GM18499 (cell line): ENCODE data around the gene PTGES.

Source experiments
- ATAC-seq: cut with Tn5 transposase; IDR thresholded peaks from one replicate; pipeline ENCODE4 v1.9.1; 2021; ENCODE audit warnings: moderate number of reproducible peaks; ENCODE audit not compliant: insufficient read depth, unreplicated experiment

Gene PTGES

DNA sequence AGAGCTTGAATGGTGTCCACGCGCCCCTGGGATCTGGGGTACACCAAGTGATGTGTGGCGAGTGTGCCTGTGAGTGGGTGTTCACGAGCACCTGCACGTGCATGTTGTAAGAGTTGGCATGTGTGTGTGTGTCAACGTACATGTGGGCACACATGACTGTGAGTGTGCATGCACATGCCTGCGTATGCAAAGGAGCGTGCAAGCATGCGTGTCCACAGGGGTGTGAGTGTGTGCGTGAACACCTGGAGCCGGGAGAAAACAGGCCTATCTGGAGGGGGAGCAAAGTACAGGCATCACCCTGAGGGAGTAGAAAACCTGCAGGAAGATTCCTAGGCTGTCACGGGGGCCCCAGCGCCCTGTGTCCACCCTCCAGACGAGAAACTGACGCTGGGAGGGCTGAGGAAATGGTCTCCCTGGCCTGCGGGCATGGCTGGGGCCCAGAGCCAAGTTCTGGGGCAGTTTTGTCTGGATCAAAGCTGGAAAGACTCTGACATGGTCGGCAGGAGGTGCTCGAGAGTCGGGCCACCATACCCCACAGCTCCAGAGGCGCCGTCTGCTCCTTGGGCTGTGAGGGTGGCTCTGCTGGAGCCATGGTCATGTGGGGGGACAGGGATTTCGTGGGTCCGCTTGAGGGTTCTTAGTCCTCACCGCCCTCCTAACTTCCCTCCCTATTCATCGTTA, 31.8 kb downstream of the PTGES start:
- ATAC-seq, result no peak

DNA sequence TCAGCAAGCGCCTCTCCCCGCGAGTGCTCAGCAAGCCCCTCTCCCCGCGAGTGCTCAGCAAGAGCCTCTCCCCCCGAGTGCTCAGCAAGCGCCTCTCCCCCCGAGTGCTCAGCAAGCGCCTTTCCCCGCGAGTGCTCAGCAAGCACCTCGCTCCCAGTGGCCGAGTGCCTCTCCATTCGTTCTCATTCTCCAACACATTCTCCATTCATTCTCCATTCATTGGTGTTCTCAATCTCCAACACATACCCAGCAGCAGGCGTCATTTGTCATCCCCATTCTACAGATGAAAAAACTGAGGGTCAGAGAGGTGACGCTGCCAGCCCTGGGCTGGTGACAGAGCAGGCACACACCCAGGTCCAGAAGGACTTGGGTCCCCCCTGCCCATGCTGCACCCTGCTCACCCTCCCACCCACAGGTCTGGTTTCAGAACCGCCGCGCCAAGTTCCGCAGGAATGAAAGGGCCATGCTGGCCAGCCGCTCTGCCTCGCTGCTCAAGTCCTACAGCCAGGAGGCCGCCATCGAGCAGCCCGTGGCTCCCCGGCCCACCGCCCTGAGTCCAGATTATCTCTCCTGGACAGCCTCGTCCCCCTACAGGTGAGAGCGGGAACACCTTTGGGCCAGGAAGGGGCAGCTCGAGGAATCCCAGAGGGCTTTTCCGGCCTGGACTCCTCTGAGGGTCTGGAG, 32.5 kb downstream of the PTGES start:
- ATAC-seq, result no peak

DNA sequence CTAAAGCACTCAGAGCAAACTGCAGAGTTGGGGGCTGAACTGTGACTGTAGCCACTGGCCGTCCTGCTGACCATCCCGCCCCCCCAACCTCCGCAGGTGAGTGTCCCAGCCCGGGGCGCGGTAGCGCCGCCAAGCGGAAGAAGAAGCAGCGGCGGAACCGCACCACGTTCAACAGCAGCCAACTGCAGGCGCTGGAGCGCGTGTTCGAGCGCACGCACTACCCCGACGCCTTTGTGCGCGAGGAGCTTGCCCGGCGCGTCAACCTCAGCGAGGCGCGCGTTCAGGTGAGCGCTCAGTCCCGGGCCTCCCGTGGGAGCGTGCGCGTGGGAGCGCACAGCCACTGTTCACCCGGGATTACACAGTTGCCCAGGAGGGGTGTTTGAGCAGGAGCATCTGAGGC, 33.7 kb downstream of the PTGES start:
- no peak for ATAC-seq

DNA sequence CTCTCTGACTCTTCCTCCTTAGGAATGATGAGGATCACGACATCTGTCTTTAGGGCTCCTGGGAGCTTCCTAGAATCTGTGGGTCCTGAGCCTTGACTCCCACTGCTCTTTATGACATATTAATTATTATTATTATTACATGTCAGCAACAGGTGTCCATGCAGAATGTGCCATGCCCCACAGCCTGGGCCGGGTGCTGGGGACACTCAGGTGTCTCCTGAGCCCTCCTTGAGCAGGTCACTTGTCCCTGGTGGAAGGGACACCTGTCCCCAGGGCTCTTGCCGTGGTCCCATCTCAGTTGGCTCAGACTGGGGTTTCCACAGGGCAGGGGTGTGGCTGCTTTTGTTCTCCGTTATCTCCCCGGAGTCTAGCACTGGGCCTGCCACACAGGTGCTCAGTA, 34.2 kb downstream of the PTGES start:
- ATAC-seq, result no peak

DNA sequence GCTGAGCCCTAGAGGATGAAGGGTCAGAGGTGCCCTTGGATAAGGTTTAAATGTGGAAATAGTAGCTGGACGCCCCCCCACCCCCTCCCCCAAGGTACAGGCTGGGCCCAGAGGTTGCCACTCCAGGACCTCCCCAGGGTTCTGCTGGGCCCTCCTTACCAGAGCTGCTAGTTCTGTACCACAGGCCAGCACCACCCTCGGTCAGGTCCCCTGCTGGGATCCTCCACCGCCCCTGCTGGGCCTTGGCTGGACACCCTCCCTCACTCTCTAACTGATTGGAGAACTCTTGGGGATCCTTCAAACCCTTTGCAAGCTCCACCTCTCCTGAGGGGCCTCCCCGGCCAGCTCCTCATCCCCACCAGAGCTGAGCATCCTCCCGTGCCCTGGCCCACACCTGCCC, 34.9 kb downstream of the PTGES start:
- ATAC-seq, result no peak

DNA sequence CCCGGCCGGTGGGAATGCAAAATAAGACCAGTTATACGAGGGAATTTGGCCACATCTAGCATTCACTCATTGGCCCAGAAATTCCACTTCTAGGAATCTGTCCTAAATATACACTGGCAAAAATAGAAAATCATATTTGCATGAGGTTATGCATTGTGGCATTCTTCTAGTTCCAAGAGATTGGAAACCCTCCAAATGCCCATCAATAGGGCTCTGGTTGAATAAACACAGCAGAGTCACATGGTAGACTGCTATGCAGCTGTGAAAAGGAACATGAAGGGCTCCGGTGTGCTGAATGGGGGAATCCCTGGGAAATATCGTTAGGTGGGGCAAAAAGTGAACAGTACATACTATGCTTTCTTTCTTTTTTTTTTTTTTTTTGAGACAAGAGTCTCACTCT, 36.8 kb downstream of the PTGES start:
- ATAC-seq, result no peak

DNA sequence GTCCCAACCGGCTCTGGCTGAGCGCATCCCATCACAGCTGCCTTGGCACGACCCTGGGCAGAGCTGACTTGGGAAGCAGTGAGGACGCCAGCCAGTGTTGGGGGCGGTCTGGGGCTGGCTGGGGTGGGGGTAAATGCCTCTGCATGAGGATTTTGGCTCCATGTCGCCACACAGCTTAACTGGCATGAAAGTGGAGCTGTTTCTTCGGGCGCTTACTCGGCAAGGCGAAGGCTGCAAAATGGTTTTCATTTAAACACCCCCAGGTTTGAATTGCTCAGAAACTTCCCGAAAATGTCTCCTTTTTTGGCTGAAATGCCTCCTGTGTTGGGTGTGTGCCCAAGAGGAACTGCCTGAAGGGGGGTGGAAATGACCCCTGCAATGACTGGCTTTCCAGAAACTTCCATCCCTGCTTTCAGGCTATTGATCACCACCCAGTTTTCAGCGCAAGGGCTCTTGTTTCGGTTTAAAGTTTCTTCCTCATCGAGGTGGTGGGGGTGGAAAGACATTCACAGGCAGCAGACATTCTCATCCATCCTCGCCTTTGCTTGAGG, 38.3 kb downstream of the PTGES start:
- no peak for ATAC-seq

DNA sequence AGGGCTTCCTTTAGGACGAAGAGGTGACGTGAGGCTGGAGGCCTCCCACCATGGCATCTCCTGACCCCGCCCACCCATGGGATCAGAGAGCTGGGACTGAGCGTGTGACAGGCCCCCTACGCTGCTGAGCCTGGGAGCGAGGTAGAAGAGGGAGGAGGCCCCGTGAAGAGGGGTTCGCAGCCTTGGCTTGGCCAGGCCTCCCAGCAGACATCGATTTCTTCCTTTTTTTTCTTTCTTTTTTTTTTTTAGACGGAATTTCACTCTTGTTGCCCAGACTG, 39.5 kb downstream of the PTGES start:
- ATAC-seq, result no peak

DNA sequence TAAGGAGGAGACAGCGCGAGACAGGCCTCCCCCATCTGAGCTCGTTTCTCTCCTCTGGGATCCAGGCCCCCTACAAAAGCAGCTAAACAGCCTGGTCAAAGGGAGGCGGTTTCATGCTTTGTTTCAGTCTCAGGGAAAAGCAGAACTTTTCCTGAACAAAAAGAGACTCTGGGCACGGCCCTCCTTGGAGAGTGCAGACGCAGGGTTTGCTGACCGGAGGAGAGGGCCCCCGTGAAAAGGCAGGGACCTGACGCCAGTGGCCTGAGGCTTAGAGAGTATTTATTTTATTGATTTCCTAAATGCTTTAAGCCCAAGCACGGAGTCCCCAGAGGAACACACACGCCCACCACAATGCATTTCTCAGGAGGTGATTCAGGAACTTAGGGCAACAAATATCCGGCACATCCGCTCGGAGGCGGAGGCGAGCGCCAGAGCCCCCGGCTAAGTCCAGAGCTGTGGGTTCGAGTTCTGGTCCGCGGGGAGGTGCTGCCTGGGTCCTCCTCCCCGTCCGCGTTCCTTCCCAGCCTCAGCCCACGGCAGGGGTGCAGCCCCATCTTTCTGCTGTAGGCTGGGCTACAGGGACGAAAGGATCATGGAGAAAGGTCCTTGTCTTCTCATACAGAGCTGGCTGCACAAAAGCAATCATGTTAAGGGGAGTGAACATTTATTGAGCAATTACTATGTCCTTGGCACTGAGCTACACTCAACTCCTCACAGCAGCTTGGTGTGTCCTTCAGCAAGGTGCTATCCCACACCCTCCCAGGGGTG, 40.0 kb downstream of the PTGES start:
- no peak for ATAC-seq

DNA sequence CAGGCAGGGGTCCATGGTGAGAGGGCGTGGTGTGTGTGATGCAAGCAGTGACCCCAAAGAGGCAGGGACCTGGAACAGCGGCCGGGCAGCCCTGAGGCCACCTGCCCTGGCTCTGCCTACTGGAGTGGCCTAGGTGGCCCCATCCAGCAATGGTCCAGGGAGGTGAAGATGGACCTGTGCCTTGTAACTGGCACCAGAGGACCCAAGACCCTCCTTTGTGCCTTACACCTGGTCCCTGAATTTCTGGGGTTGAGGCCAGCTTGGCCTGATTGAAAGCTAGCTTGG, 42.7 kb downstream of the PTGES start:
- ATAC-seq, result no peak

DNA sequence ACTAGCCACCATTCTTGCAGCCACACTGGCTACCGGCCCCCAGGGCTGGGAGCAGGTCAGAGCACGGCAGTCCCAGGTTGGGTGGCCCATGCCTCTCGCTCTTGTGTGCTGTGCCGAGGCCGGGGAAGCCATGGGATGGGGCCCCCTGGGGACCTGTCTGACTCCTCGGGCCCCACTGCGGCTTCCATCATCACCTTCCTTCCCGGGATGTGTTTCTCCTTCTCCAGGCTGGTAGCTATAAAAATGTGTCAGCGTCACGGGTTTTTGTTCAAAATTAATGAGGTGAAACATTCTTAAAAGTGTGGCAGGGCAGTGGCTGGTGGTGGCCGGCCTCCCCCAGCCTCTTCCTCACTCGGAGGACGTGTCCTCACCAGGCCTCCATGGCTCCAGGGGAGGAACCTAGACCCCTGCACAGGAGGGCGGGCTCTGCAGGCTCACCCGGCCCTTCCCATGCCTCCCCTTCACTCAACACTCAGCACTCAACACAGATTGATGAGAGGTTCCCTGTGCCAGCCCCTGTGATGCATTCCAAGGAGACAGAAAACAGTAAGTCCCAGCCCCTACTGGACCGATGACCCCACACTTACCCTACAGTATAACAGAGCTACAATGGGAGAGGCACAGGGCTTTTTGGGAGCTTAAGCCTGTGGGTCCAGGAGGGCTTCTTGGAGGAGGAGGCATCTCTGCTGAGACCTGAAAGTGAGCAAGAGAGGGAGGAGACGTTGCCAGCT, 43.2 kb downstream of the PTGES start:
- ATAC-seq, result no peak

DNA sequence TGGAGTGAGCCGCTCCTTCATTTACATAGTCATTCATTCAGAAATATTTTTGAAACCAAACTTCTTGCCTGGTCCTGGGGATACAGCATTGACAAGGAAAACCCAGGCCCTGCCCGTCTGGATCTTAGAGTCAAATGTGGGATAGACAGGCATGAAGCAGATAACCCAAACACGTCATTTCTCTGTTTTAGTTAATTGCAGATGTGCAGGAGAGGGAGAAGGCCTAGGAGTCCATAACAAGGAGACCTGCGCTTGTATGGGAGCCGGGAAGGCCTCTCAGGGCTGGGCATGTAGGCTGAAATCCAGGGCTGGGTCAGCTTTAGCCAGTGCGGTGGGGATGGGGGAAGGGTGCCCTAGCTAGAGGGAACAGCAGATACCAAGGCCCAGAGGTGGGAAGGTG, 44.0 kb downstream of the PTGES start:
- ATAC-seq, result no peak

DNA sequence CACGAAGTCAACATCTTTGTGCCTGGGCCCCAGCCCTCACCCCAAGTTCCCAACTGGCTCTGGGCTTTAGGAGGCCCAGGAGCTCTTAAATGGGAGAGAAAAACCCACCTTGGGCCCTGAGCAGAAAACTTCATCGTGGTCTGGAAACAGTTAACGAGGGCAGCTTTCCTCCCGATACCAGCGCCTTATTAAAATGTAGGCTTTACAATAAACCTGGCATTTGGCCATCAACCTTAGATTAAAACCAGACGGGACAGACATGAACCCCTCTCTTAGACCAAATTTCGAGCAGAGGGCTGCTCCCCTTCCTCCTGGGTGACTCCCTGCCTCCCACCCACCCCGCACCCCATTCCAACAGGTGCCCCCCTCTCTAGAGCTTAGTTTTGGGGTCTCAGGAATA, 48.0 kb downstream of the PTGES start:
- no peak for ATAC-seq

DNA sequence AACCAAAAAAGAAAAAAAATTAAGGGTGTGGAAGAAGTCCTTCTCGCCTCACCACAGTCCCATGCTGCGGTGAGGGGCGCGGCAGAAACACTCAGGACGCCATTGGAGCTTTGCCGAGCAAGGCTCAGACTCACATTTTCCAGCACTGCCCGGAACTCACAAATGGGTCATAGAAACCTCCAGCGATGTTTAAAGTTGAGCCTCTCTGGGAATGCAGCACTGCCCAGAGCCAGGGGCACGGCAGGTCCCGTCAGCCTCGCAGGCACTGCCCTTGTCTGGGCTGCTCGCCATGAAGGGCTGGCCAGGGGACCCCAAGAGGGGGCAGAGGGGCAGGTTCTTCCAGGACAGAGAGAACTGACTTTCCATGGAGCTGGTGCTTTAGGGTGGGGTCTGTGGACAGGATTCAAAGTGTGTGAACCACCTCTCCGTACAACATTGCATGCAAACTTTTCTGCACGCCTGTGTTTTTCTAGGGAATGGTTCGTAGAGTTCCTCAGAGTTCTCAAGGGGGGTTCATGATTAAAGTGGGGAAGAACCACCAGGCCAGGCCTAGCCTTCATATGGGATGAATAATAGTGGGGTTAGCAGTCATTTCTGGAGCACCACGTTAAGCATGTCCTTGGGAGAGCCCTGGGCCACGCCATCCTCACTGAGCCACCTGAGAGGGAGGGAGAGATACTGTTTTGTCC, 49.0 kb downstream of the PTGES start:
- ATAC-seq, result no peak

DNA sequence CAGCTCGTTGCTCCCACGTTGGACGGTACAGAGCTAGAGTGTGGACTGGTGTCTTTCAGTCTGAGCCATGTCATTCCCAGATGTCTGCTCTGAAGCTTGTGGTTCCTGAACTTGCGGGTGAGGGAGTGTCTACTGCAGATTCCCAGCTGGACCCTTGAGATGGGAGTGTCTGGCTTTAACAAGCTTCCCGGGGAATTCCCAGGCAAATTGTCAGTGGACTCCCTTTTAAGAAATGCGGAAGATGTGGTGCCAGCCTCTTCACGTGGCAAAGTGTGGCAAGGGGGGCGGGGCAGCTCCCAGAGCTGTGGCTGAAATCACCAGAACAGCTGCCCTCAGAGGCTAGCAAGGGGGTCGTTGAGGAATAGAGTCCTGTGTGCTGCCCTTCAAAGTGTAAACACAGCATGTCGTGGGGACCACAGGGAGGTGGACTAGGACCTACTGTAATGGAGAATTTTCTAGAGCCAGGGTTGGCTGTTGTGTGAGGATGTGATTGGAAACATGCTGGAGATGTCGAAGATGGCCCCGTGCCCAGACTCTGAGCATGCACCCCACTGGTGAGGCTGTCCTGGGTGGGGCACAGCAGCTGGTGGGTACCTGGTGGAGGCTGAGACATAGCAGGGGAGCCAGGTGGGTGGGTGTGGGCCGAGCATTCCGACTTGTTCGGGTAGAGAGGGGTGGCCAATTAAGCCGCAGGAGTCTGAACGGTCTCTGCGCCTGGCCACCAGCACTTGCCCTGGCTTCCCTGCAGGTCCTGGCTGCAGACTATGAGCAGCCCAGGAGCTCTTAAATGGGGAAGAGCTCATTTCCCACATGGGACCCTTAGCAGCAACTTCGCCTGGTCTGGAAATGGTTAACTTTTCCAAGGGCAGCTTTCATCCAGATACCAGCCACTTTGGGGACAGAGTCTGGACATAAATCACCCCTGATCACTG, 50.0 kb downstream of the PTGES start:
- no peak for ATAC-seq

DNA sequence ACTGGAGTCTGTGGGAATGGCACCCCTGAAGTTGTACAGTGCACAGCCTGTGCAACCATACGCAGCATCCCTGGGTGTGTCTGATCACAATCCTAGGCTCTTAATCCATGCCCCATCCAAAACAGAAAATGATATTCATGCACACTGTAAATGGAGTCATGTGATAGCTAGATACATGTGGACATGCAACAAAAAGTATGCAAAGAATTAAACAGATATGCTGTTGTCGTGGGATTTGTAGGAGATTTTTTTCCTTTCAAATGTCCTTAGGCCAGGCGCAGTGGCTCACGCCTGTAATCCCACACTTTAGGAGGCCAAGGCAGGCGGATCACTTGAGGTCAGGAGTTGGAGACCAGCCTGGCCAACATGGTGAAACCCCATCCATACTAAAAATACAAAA, 51.3 kb downstream of the PTGES start:
- ATAC-seq, result no peak

DNA sequence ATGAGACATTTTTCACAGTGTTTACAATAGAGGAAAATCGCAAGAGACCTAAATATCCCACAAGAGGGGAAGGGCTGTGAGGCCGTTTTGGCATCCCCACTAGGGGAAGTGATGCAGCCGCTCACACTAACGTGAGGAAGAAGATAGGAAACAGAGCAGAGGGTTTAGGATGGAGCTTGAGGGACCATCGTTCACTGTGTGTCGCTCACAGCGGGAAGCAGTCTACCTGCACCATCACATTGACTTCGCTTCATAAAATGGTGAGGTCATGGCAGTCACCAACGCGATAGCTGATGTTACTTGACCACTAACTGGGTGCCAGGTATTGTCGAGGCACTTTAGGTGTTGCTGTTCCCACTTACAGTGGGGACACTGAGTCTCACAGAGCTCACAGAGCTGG, 51.8 kb downstream of the PTGES start:
- no peak for ATAC-seq

DNA sequence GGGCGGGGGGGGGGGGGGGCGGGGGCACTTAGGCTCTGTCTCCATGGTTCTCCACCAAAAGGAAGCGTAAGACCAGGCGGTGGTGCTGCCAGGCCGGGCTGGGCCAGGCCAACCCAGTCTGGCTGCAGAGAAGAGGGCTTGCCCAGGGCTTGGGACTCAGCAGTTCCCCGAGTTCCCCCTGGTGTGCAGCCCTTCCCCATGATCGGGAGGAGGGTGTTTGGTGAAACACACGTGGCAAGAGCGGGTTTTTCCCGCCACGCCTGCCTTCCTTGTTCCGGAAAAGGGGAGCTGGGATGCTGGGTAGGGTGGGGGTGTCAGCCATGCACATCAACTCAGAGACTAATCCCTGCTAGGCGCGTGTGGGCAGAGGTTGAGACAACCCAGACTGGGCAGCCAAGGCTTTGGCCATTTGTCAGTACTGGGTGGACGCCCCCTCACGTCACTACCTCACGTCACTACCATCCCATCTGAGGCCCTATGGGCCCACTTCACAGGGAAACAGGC, 54.5 kb downstream of the PTGES start:
- ATAC-seq, result no peak

DNA sequence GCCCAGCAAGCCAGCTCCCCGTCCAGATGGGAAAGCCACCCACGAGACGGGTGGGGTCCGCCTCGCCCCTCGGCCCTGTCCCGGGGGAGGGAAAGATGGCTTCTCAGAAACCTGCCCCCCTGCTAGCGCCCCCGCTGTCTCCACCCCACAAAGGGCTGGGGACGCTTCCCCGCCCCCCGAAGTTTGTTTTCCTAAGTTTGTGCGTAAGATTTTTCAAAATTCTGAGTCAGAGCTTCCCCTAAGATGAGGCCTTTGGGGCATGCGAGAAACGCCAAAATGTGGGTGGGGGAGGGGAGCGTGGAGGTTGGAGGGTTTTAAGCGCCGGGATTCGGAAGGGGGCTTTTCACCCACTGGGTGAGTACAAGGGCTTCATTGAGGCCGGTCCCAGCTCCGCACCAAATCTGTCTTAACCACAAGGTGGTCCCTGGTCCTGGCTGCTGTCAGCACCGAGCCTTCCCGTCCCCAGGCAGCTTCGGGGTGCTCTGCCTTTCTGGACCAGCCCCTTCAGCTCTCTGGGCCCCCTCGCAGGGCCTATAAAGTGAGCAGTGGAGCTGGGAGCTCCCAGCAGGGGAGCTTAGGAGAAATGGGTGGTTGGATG, 55.1 kb downstream of the PTGES start:
- ATAC-seq, result no peak
